ENCODE results near the gene PTDSS2.
"Not testable (repeated sequence)": the region's sequence is repeated elsewhere in the genome, so short reads cannot be mapped to it uniquely, and the experiment has no call there.

Gene PTDSS2

GRCh38 chr11:413120-414081 lies 36.7 kb upstream of the PTDSS2 start:
- no peak for DNase-seq (ENCODE audit: low read depth)

GRCh38 chr11:414318-414857 lies 35.7 kb upstream of the PTDSS2 start:
- no peak for DNase-seq (ENCODE audit: low read depth)

- no peak for DNase-seq (ENCODE audit: low read depth)
Measured at GRCh38 chr11:415640-416041, 34.4 kb upstream of the PTDSS2 start.

- DNase-seq (ENCODE audit: low read depth) = no peak
Measured at GRCh38 chr11:416051-416756, 33.9 kb upstream of the PTDSS2 start.

- DNase-seq (ENCODE audit: low read depth) = peak; percentile 29
Measured at GRCh38 chr11:416757-417621, 33.1 kb upstream of the PTDSS2 start.

GRCh38 chr11:417652-418342 lies 32.3 kb upstream of the PTDSS2 start:
- no peak for DNase-seq (ENCODE audit: low read depth)

GRCh38 chr11:418343-419247 lies 31.5 kb upstream of the PTDSS2 start:
- DNase-seq (ENCODE audit: low read depth) = no peak

GRCh38 chr11:419248-420005 lies 30.7 kb upstream of the PTDSS2 start:
- DNase-seq (ENCODE audit: low read depth) = no peak

GRCh38 chr11:420054-420910 lies 29.8 kb upstream of the PTDSS2 start:
- DNase-seq (ENCODE audit: low read depth) = no peak

GRCh38 chr11:420911-421321 lies 29.2 kb upstream of the PTDSS2 start:
- DNase-seq (ENCODE audit: low read depth) = no peak

GRCh38 chr11:422249-422656 lies 27.8 kb upstream of the PTDSS2 start:
- DNase-seq (ENCODE audit: low read depth) = no peak

GRCh38 chr11:424232-424631 lies 25.8 kb upstream of the PTDSS2 start:
- no peak for DNase-seq (ENCODE audit: low read depth)

- not testable (repeated sequence) for DNase-seq (ENCODE audit: low read depth)
Measured at GRCh38 chr11:424766-425165, 25.3 kb upstream of the PTDSS2 start.

- no peak for DNase-seq (ENCODE audit: low read depth)
Measured at GRCh38 chr11:425301-425700, 24.8 kb upstream of the PTDSS2 start.

- no peak for DNase-seq (ENCODE audit: low read depth)
Measured at GRCh38 chr11:426851-427250, 23.2 kb upstream of the PTDSS2 start.

- no peak for DNase-seq (ENCODE audit: low read depth)
Measured at GRCh38 chr11:428295-428694, 21.8 kb upstream of the PTDSS2 start.

- DNase-seq (ENCODE audit: low read depth) = no peak
Measured at GRCh38 chr11:429391-429790, 20.7 kb upstream of the PTDSS2 start.

GRCh38 chr11:429931-430456 lies 20.1 kb upstream of the PTDSS2 start:
- DNase-seq (ENCODE audit: low read depth) = no peak

Data from stimulated activated CD8-positive, alpha-beta memory T cell treated with anti-CD3 and anti-CD28 coated beads, Interleukin-4, amount 100 ng/mL, for 24 hours (primary cell).